PC-9 (cell line): Measurements from ENCODE around the gene AFF2. TPM values are rescaled to one million over a fixed set of nuclear protein-coding genes. Genes with fewer than 3 reads are reported as not detected.

Source experiments
- BruUV-seq: library from RNA; stranded (reverse); fragments of 400-500 nt; replicated peaks from 2 replicates; lab custom pipeline; 2021; lab: Mats Ljungman, UMichigan
- CTCF ChIA-PET: fragments of 300-600 bp; sonication (Branson Sonifier 250); formaldehyde crosslinking; loops from one replicate; lab custom pipeline; 2022; ENCODE audit warnings: antibody characterized with exemption; lab: Charles Lee
- POLR2A ChIA-PET: fragments of 300-600 bp; sonication (Branson Sonifier 250); formaldehyde crosslinking; loops from one replicate; lab custom pipeline; 2022; ENCODE audit warnings: antibody characterized with exemption; ENCODE audit not compliant: unreplicated experiment; lab: Charles Lee
- DNase-seq, 2 experiments: peaks; one replicate each; pipeline versions ENCODE4 v3.0.0 to v3.0.0-alpha.2; 2015 to 2022; ENCODE audit warnings: mixed read lengths in 1 of 2
- H2AFZ ChIP-seq: fragments of 200-600 bp; sonication (generic); 2 replicates; pipeline ENCODE4 v1.8.1; 2017; ENCODE audit warnings: antibody characterized with exemption
- H3F3A ChIP-seq: fragments of 200-600 bp; sonication (generic); 2 replicates; pipeline ENCODE4 v1.8.1; 2017; ENCODE audit warnings: antibody characterized with exemption, mild to moderate bottlenecking, low read depth; ENCODE audit not compliant: insufficient read depth
- H3K27ac ChIP-seq: fragments of 200-600 bp; sonication (generic); 2 replicates; pipeline ENCODE4 v1.6.1; 2016; ENCODE audit warnings: mixed run types
- H3K27me3 ChIP-seq: fragments of 200-600 bp; sonication (generic); 2 replicates; pipeline ENCODE4 v1.6.1; 2016; ENCODE audit warnings: low read depth, mixed run types; ENCODE audit not compliant: insufficient read depth
- H3K36me3 ChIP-seq: fragments of 200-600 bp; sonication (generic); 2 replicates; pipeline ENCODE4 v1.6.1; 2016; ENCODE audit warnings: low read depth, mixed run types
- H3K4me1 ChIP-seq: fragments of 200-600 bp; sonication (generic); replicated peaks from 2 replicates; pipeline ENCODE4 v1.6.1; 2016; ENCODE audit warnings: mixed run types; ENCODE audit not compliant: insufficient read depth
- H3K4me2 ChIP-seq: fragments of 200-600 bp; sonication (generic); 2 replicates; pipeline ENCODE4 v1.6.1; 2017; ENCODE audit warnings: mixed run types
- H3K4me3 ChIP-seq: fragments of 200-600 bp; sonication (generic); 2 replicates; pipeline ENCODE4 v1.6.1; 2016; ENCODE audit warnings: mixed run types
- H3K79me2 ChIP-seq: fragments of 200-600 bp; sonication (generic); 2 replicates; pipeline ENCODE4 v1.6.1; 2017; ENCODE audit warnings: low read depth, mixed run types
- H3K9me2 ChIP-seq: fragments of 200-600 bp; sonication (generic); 2 replicates; pipeline ENCODE4 v1.8.1; 2017; ENCODE audit warnings: mild to moderate bottlenecking; ENCODE audit not compliant: insufficient read depth
- H3K9me3 ChIP-seq: fragments of 200-600 bp; sonication (generic); 2 replicates; pipeline ENCODE4 v1.8.1; 2016; ENCODE audit warnings: low read depth; ENCODE audit not compliant: insufficient read depth
- H4K20me1 ChIP-seq: fragments of 200-600 bp; sonication (generic); 2 replicates; pipeline ENCODE4 v1.8.1; 2017; ENCODE audit not compliant: insufficient read depth
- EZH2 ChIP-seq: fragments of 200-600 bp; sonication (generic); IDR thresholded peaks from 2 replicates; pipeline ENCODE4 v1.8.0; 2017; ENCODE audit warnings: antibody characterized with exemption, low read depth
- intact Hi-C: fragments of 100-400 bp; cut with micrococcal nuclease; formaldehyde crosslinking; loops from one replicate; pipeline ENCODE4 v1.10.0; 2022; ENCODE audit not compliant: unreplicated experiment
- total RNA-seq: library from RNA; stranded (reverse); gene quantifications from 2 replicates; pipeline ENCODE4 v1.2.3, GENCODE V29; 2021
- TF ChIP-seq, protein P1 (sequence below): fragments of 200-600 bp; sonication (generic); conservative IDR thresholded peaks from 2 replicates; pipeline ENCODE4 v1.6.1; 2017; ENCODE audit warnings: mixed run types, antibody characterized with exemption, mild to moderate bottlenecking, moderate library complexity

Gene AFF2
- total RNA-seq, 1 experiment from 2014 or later, result not detected

- H4K20me1 ChIP-seq, result no peaks in the 10 kb centered on the region
- CTCF ChIA-PET, result no interaction called here
- H3K79me2 ChIP-seq, result no peaks in the 10 kb centered on the region
- POLR2A ChIA-PET, result no interaction called here
- H3K9me3 ChIP-seq, result peaks cover 3% of the 10 kb centered on the region; the same call in 1 of the 2 replicates
- BruUV-seq, result no TSS peak
- no peaks in the 10 kb centered on the region for H3F3A ChIP-seq
- no peak overlapping the region for H2AFZ ChIP-seq
- no peak overlapping the region for H3K4me3 ChIP-seq
- DNase-seq, result no peak
- H3K4me2 ChIP-seq, result no peak overlapping the region
- intact Hi-C loops, result no loop called here
- H3K9me2 ChIP-seq, result no peaks in the 10 kb centered on the region
- H3K27me3 ChIP-seq, result no peaks in the 10 kb centered on the region
- H3K27ac ChIP-seq, result no peak overlapping the region
- H3K4me1 ChIP-seq, result no peaks in the 10 kb centered on the region
- H3K36me3 ChIP-seq, result no peaks in the 10 kb centered on the region
- TF ChIP-seq EZH2, result no peak
- TF ChIP-seq, protein P1, sequence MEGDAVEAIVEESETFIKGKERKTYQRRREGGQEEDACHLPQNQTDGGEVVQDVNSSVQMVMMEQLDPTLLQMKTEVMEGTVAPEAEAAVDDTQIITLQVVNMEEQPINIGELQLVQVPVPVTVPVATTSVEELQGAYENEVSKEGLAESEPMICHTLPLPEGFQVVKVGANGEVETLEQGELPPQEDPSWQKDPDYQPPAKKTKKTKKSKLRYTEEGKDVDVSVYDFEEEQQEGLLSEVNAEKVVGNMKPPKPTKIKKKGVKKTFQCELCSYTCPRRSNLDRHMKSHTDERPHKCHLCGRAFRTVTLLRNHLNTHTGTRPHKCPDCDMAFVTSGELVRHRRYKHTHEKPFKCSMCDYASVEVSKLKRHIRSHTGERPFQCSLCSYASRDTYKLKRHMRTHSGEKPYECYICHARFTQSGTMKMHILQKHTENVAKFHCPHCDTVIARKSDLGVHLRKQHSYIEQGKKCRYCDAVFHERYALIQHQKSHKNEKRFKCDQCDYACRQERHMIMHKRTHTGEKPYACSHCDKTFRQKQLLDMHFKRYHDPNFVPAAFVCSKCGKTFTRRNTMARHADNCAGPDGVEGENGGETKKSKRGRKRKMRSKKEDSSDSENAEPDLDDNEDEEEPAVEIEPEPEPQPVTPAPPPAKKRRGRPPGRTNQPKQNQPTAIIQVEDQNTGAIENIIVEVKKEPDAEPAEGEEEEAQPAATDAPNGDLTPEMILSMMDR, result no peak
Measured at GRCh38 chrX:148732743-148733142, 232.3 kb downstream of the AFF2 start.

DNA sequence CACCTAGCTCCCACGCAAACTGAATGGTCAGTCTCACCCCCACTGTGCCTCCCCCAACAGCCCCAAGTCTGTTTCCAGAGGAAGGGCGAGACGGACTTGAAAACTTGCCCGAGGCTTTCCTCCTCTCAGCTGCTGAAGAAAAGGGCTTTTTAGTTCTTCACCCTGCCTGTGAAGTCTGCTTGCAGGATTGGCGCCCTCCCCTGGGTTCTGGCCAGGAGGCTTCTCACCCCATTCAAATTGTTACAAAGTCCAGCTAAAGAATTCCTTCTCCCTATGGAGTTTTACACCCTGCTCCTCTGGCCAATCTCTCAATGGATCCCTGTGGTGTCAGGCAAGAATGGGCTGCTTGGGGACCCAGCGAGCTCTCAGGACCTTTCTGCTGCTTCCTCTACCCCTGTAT lies 241.0 kb downstream of the AFF2 start:
- H3K9me3 ChIP-seq, result no peaks in the 10 kb centered on the region
- ChIA-PET CTCF (no interaction called here), POLR2A (no interaction called here)
- H2AFZ ChIP-seq, result no peak overlapping the region
- DNase-seq, result no peak
- no peak overlapping the region for H3K27ac ChIP-seq
- TF ChIP-seq EZH2, result no peak
- TF ChIP-seq, protein P1, result no peak
- H3K79me2 ChIP-seq, result no peaks in the 10 kb centered on the region
- H3K4me3 ChIP-seq, result no peak overlapping the region
- no TSS peak for BruUV-seq
- H3K4me2 ChIP-seq, result no peak overlapping the region
- no peaks in the 10 kb centered on the region for H3K9me2 ChIP-seq
- intact Hi-C loops, result no loop called here
- H4K20me1 ChIP-seq, result no peaks in the 10 kb centered on the region
- no peaks in the 10 kb centered on the region for H3K4me1 ChIP-seq
- no peaks in the 10 kb centered on the region for H3K36me3 ChIP-seq
- peaks cover 11% of the 10 kb centered on the region; the same call in 1 of the 2 replicates for H3K27me3 ChIP-seq
- H3F3A ChIP-seq, result no peaks in the 10 kb centered on the region

- Histone ChIP-seq H3K27me3 (no peaks in the 10 kb centered on the region), H3K36me3 (no peaks in the 10 kb centered on the region), H3K4me2 (no peak overlapping the region), H3K9me3 (no peaks in the 10 kb centered on the region), H3K4me1 (no peaks in the 10 kb centered on the region), H3K4me3 (no peak overlapping the region), H3K9me2 (no peaks in the 10 kb centered on the region), H3F3A (no peaks in the 10 kb centered on the region), H4K20me1 (no peaks in the 10 kb centered on the region), H2AFZ (no peak overlapping the region), H3K27ac (no peak overlapping the region), H3K79me2 (no peaks in the 10 kb centered on the region)
- BruUV-seq, result no TSS peak
- intact Hi-C loops, result no loop called here
- ChIA-PET CTCF (no interaction called here), POLR2A (no interaction called here)
- no peak for DNase-seq
- TF ChIP-seq, protein P1, result no peak
- no peak for TF ChIP-seq EZH2
Measured at GRCh38 chrX:148755111-148755510, 254.7 kb downstream of the AFF2 start.
